Right atrium auricular region (tissue), 2 donors: ENCODE results near the gene HABP4. TPM values are rescaled to one million over a fixed set of nuclear protein-coding genes. Genes with fewer than 3 reads are reported as not detected.

Experiments used
- DNase-seq: peaks from one replicate; pipeline ENCODE4 v3.0.0-alpha.2; 2019; ENCODE audit warnings: low spot score
- H3K27ac ChIP-seq, 2 donors: fragments of 200-600 bp; sonication (generic); 1 replicate in 1 of 2; 2 replicates in 1 of 2; pipeline ENCODE4 v1.5.1; 2016 to 2019
- H3K27me3 ChIP-seq, 2 donors: fragments of 200-600 bp; sonication (generic); one replicate each; pipeline versions ENCODE4 v1.5.1 to v1.6.0; 2017 to 2019
- H3K36me3 ChIP-seq: fragments of 200-600 bp; sonication (generic); one replicate; pipeline ENCODE4 v1.5.1; 2016
- H3K4me1 ChIP-seq, 2 donors: fragments of 200-600 bp; sonication (generic); one replicate each; pipeline versions ENCODE4 v1.5.1 to v1.6.0; 2017 to 2019
- H3K4me3 ChIP-seq, 2 donors: fragments of 200-600 bp; sonication (generic); 1 replicate in 1 of 2; 2 replicates in 1 of 2; pipeline ENCODE4 v1.5.1; 2017 to 2019; ENCODE audit warnings: mild to moderate bottlenecking in 1 of 2, moderate library complexity in 1 of 2
- H3K9me3 ChIP-seq, 2 donors: fragments of 200-600 bp; sonication (generic); one replicate each; pipeline ENCODE4 v1.5.1; 2019
- total RNA-seq, 2 donors: library from RNA; depleted of rRNA; stranded (reverse); fragments of >200 nt; gene quantifications; one replicate each; pipeline ENCODE4 v1.1.0, GENCODE V29; 2016
- TF ChIP-seq, protein P1 (sequence below), 2 donors: fragments of 200-600 bp; sonication (generic); IDR thresholded peaks; one replicate each; pipeline ENCODE4 v1.5.1; 2019; ENCODE audit warnings: antibody characterized with exemption in 2 of 2

Gene HABP4
- total RNA-seq, 2 donors from 2014 or later, result 16.5 to 20.5 TPM

DNA sequence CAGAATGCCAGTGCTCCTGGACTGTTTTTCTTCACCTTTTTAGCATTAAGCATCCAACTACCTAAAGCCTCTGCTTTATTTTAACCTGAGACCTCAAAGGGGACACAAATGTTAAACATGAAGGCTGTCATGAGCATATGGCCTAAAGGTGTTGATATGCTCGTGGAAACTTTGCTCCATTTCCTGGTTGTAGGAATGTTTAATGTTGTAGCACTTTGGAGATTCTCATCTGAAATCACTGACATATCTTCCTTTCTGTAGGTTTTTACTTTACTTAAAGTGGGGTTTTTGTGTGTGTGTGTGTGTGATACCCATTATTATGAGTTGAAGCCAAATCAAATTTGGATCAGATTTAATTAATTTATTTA, 37.0 kb downstream of the HABP4 start:
- TF ChIP-seq, protein P1, sequence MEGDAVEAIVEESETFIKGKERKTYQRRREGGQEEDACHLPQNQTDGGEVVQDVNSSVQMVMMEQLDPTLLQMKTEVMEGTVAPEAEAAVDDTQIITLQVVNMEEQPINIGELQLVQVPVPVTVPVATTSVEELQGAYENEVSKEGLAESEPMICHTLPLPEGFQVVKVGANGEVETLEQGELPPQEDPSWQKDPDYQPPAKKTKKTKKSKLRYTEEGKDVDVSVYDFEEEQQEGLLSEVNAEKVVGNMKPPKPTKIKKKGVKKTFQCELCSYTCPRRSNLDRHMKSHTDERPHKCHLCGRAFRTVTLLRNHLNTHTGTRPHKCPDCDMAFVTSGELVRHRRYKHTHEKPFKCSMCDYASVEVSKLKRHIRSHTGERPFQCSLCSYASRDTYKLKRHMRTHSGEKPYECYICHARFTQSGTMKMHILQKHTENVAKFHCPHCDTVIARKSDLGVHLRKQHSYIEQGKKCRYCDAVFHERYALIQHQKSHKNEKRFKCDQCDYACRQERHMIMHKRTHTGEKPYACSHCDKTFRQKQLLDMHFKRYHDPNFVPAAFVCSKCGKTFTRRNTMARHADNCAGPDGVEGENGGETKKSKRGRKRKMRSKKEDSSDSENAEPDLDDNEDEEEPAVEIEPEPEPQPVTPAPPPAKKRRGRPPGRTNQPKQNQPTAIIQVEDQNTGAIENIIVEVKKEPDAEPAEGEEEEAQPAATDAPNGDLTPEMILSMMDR (IDR thresholded peaks at IDR 0.05), result no peak
- H3K9me3 ChIP-seq, result no peaks in the 10 kb centered on the region
- peaks cover 0 to 42% of the 10 kb centered on the region in 2 donors for H3K4me1 ChIP-seq
- H3K4me3 ChIP-seq, result no peak overlapping the region
- no peak for DNase-seq
- no peaks in the 10 kb centered on the region for H3K27me3 ChIP-seq
- peak overlapping the region; percentile 72 to 81 for H3K27ac ChIP-seq
- H3K36me3 ChIP-seq, result peaks cover 45% of the 10 kb centered on the region

- peaks cover 45% of the 10 kb centered on the region for H3K36me3 ChIP-seq
- peak overlapping the region; percentile 72 to 81 for H3K27ac ChIP-seq
- H3K4me3 ChIP-seq, result no peak overlapping the region
- TF ChIP-seq, protein P1 (IDR thresholded peaks at IDR 0.05), result no peak
- no peaks in the 10 kb centered on the region for H3K9me3 ChIP-seq
- H3K4me1 ChIP-seq, result peaks cover 0 to 42% of the 10 kb centered on the region in 2 donors
- DNase-seq, result peak; percentile 64
- no peaks in the 10 kb centered on the region for H3K27me3 ChIP-seq
Observed at GRCh38 chr9:96487949-96488348, 38.0 kb downstream of the HABP4 start.

DNA sequence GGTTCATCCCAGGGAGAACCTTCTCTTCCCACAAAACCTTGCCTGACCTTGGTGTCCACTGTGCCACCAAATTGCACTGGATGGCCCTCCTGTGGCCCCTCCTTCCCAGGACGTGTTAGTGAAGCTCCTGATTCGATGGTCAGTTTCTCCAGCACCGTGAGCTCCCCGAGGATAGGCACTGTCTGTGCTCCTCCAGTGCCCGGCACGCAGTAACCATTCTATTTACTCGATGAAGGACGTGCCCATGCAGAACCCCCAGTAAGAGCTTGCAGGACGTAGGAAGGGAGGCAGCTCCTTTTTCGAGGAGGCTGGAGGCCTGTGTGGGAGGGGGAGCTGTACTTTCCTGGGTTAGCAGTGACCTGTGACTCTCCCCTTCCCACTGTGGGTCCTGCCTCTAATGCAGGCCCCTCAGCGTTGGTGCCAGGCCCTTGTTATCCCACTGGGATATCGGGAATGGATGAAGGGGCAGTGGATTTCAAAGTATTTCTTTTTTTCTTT, 39.6 kb downstream of the HABP4 start:
- H3K4me1 ChIP-seq, result peaks cover 0 to 42% of the 10 kb centered on the region in 2 donors
- H3K27ac ChIP-seq, result no peak overlapping the region
- TF ChIP-seq, protein P1 (IDR thresholded peaks at IDR 0.05), result no peak
- H3K36me3 ChIP-seq, result peaks cover 43% of the 10 kb centered on the region
- no peaks in the 10 kb centered on the region for H3K9me3 ChIP-seq
- DNase-seq, result no peak
- no peaks in the 10 kb centered on the region for H3K27me3 ChIP-seq
- no peak overlapping the region for H3K4me3 ChIP-seq

- no peak overlapping the region for H3K4me3 ChIP-seq
- TF ChIP-seq, protein P1 (IDR thresholded peaks at IDR 0.05), result no peak
- no peaks in the 10 kb centered on the region for H3K27me3 ChIP-seq
- H3K9me3 ChIP-seq, result no peaks in the 10 kb centered on the region
- no peak overlapping the region for H3K27ac ChIP-seq
- DNase-seq, result no peak
- H3K36me3 ChIP-seq, result peaks cover 33% of the 10 kb centered on the region
- peaks cover 0 to 42% of the 10 kb centered on the region in 2 donors for H3K4me1 ChIP-seq
Observed at GRCh38 chr9:96490534-96491078, 40.6 kb downstream of the HABP4 start.

DNA sequence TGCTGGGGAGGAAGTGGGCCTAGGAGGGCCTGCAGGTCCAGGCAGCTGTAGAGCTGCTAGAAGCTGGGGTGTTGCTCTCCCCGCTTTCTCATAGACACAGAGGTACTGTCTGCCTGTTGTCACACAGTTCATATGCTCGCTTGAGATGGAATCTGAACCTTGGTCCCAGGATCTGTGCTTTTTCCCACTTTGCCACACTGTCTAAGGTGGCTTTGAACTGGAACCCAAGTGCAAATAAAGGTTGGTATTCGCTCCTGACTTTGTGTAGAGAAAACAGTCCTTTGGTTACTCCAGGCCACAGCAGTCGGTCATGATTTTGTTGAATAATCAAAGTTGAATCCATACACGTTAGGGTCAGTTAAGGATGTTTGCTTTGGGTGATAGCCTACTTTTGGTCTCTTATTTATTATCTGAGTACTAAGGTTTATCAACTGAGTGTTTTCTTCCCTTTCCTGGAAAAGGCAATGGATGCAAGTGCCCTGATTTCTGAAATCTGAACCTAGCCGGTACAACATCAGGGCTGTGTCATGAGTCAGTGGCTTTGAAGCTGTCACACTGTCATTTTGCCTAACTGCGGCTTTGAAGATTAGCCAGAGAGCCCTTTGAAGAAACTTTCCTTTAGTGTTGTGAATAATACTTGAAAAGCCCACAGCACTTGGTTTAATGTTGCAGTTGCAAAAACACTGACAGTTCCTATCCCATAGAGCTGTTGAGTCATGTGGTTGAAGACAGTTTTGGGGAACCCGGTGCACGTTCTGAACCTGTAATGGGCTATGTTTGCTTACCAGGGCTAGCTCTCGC, 41.3 kb downstream of the HABP4 start:
- TF ChIP-seq, protein P1 (IDR thresholded peaks at IDR 0.05), result no peak
- H3K36me3 ChIP-seq, result peaks cover 33% of the 10 kb centered on the region
- no peak overlapping the region for H3K4me3 ChIP-seq

More for the DNA sequence above, 41.3 kb downstream of the HABP4 start:
- Histone ChIP-seq H3K27ac (peak overlapping the region; percentile 7 to 31), H3K27me3 (no peaks in the 10 kb centered on the region), H3K4me1 (peaks cover 0 to 37% of the 10 kb centered on the region in 2 donors), H3K9me3 (no peaks in the 10 kb centered on the region)
- DNase-seq, result no peak
